Keratinocyte (primary cell): ENCODE data around the gene SLC34A2. TPM values are rescaled to one million over a fixed set of nuclear protein-coding genes. Genes with fewer than 3 reads are reported as not detected.

Experiments used
- DNase-seq: peaks from one replicate; pipeline ENCODE4 v3.0.0-alpha.2; 2011; ENCODE audit warnings: low read depth, missing footprints, low spot score
- FAIRE-seq: peaks from 2 replicates; lab custom pipeline; 2011; peaks lifted over from hg19 to GRCh38; lab: Jason Lieb, UNC
- H2AFZ ChIP-seq: 2 replicates; pipeline ENCODE4 v1.6.0; 2012; ENCODE audit warnings: low read length, control low read depth, inconsistent platforms; ENCODE audit not compliant: control insufficient read depth
- H3K27ac ChIP-seq: 2 replicates; pipeline ENCODE4 v1.5.1; 2011; ENCODE audit warnings: low read length; ENCODE audit not compliant: control insufficient read depth, insufficient read depth
- H3K27me3 ChIP-seq: 3 replicates; pipeline ENCODE4 v1.6.0; 2011; ENCODE audit warnings: low read length; ENCODE audit not compliant: control insufficient read depth, insufficient read depth; ENCODE audit errors: extremely low read depth
- H3K36me3 ChIP-seq, 2 experiments: 2 replicates in 1 of 2; 3 replicates in 1 of 2; pipeline ENCODE4 v1.5.1; 2011; ENCODE audit warnings: low read length in 2 of 2, mild to moderate bottlenecking in 1 of 2; ENCODE audit not compliant: control insufficient read depth in 2 of 2, insufficient read depth in 2 of 2; ENCODE audit errors: extremely low read depth in 1 of 2
- H3K4me1 ChIP-seq: 3 replicates; pipeline ENCODE4 v1.5.1; 2011; ENCODE audit warnings: low read length; ENCODE audit not compliant: control insufficient read depth, insufficient read depth; ENCODE audit errors: extremely low read depth
- H3K4me2 ChIP-seq: 3 replicates; pipeline ENCODE4 v1.6.0; 2011; ENCODE audit warnings: low read depth, low read length; ENCODE audit not compliant: control insufficient read depth, insufficient read depth; ENCODE audit errors: extremely low read depth
- H3K4me3 ChIP-seq, 3 experiments: fragments of 200-600 bp in 1 of 3; sonication (generic) in 1 of 3; 2 replicates in 2 of 3; 3 replicates in 1 of 3; pipeline ENCODE4 v1.5.1; 2011 to 2016; ENCODE audit warnings: low read length in 3 of 3, mild to moderate bottlenecking in 3 of 3, control low read depth in 2 of 3, inconsistent platforms in 1 of 3, low read depth in 1 of 3, mixed read lengths in 1 of 3, mixed run types in 1 of 3, moderate library complexity in 1 of 3; ENCODE audit not compliant: control insufficient read depth in 2 of 3, insufficient read depth in 2 of 3; ENCODE audit errors: extremely low read depth in 1 of 3
- H3K79me2 ChIP-seq: 2 replicates; pipeline ENCODE4 v1.6.0; 2012; ENCODE audit warnings: low read length; ENCODE audit not compliant: control insufficient read depth, insufficient read depth
- H3K9ac ChIP-seq: 3 replicates; pipeline ENCODE4 v1.6.0; 2011; ENCODE audit warnings: low read length; ENCODE audit not compliant: control insufficient read depth, insufficient read depth; ENCODE audit errors: extremely low read depth
- H3K9me1 ChIP-seq: 3 replicates; pipeline ENCODE4 v1.6.0; 2011; ENCODE audit warnings: low read length; ENCODE audit not compliant: control insufficient read depth, insufficient read depth; ENCODE audit errors: extremely low read depth
- H3K9me3 ChIP-seq: 2 replicates; pipeline ENCODE4 v1.5.1; 2012; ENCODE audit warnings: low read depth, low read length; ENCODE audit not compliant: control insufficient read depth
- H4K20me1 ChIP-seq: 3 replicates; pipeline ENCODE4 v1.6.0; 2011; ENCODE audit warnings: low read length; ENCODE audit not compliant: control insufficient read depth, insufficient read depth; ENCODE audit errors: extremely low read depth
- CTCF ChIP-seq, 3 experiments: IDR thresholded peaks in 1 of 3; conservative IDR thresholded peaks in 1 of 3; optimal IDR thresholded peaks in 1 of 3; 2 replicates in 2 of 3; 3 replicates in 1 of 3; pipeline versions ENCODE3 to v1.5.1; 2011; ENCODE audit warnings: low read length in 3 of 3, mild to moderate bottlenecking in 3 of 3, moderate library complexity in 2 of 3, control low read depth in 1 of 3, inconsistent platforms in 1 of 3; ENCODE audit not compliant: insufficient read depth in 2 of 3; ENCODE audit errors: extremely low read depth in 1 of 3
- EZH2 ChIP-seq: IDR thresholded peaks from one replicate; pipeline ENCODE4 v1.6.1; 2012; ENCODE audit warnings: inconsistent platforms, mild to moderate bottlenecking, low read length, moderate library complexity
- dilution Hi-C: fragments of 300-500 bp; cut with MboI; formaldehyde crosslinking; loops from one replicate; pipeline ENCODE4 v1.7.0; 2020; ENCODE audit warnings: low sequenced_read_pairs; ENCODE audit not compliant: extremely low pct_ligation_motif_present
- polyA plus RNA-seq, 5 experiments: library from polyadenylated mRNA; depleted of rRNA in 3 of 5; stranded (reverse) in 3 of 5; stranded (forward) in 1 of 5; unstranded in 1 of 5; fragments of >200 nt; gene quantifications; 1 replicate in 1 of 5; 2 replicates in 3 of 5; 3 replicates in 1 of 5; pipeline versions ENCODE4 v1.2.1 to v1.2.3, GENCODE V29; 2011 to 2012; ENCODE audit warnings: missing spikeins in 2 of 5, low read depth in 1 of 5, low replicate concordance in 1 of 5

Gene SLC34A2
- polyA plus RNA-seq, 1 donor (not counting 4 experiments of a cell fraction or from before 2014, with no cell fraction given), result not detected

GRCh38 chr4:25676221-25676620 is 20.6 kb downstream of the SLC34A2 start:
- DNase-seq, result no peak
- Histone ChIP-seq H3K27me3 (peaks cover 4% of the 10 kb centered on the region), H3K9ac (no peak overlapping the region), H3K36me3 (no peaks in the 10 kb centered on the region), H3K79me2 (no peaks in the 10 kb centered on the region), H2AFZ (no peak overlapping the region), H3K4me3 (no peak overlapping the region), H3K9me1 (no peaks in the 10 kb centered on the region), H4K20me1 (no peaks in the 10 kb centered on the region), H3K27ac (no peak overlapping the region), H3K4me2 (no peak overlapping the region), H3K9me3 (no peaks in the 10 kb centered on the region), H3K4me1 (no peaks in the 10 kb centered on the region)
- TF ChIP-seq EZH2, result no peak
- TF ChIP-seq CTCF (optimal IDR thresholded peaks at IDR 0.05 in 1 of 3, IDR thresholded peaks at IDR 0.05 in 1 of 3, conservative IDR thresholded peaks at IDR 0.05 in 1 of 3; ENCODE audit: extremely low read depth in 1 of 3, insufficient read depth in 2 of 3, low read length in 3 of 3), result no peak
- FAIRE-seq, result no peak
- dilution Hi-C loops, result no loop called here

- Histone ChIP-seq H2AFZ (no peak overlapping the region), H3K79me2 (no peaks in the 10 kb centered on the region)
- FAIRE-seq, result no peak
Observed at GRCh38 chr4:25677157-25677556, 21.5 kb downstream of the SLC34A2 start.

More at GRCh38 chr4:25677157-25677556, 21.5 kb downstream of the SLC34A2 start:
- Histone ChIP-seq H3K27me3 (no peaks in the 10 kb centered on the region), H4K20me1 (no peaks in the 10 kb centered on the region), H3K9me3 (no peaks in the 10 kb centered on the region), H3K9ac (no peak overlapping the region), H3K27ac (no peak overlapping the region), H3K4me2 (no peak overlapping the region), H3K36me3 (no peaks in the 10 kb centered on the region), H3K4me1 (no peaks in the 10 kb centered on the region), H3K9me1 (no peaks in the 10 kb centered on the region), H3K4me3 (no peak overlapping the region)
- TF ChIP-seq EZH2 (no peak), CTCF (optimal IDR thresholded peaks at IDR 0.05 in 1 of 3, IDR thresholded peaks at IDR 0.05 in 1 of 3, conservative IDR thresholded peaks at IDR 0.05 in 1 of 3; ENCODE audit: extremely low read depth in 1 of 3, insufficient read depth in 2 of 3, low read length in 3 of 3) (no peak)
- no peak for DNase-seq
- dilution Hi-C loops, result no loop called here
